Left ventricle myocardium inferior (tissue), 1 donor: ENCODE measurements around the gene CLEC18A. TPM values are rescaled to one million over a fixed set of nuclear protein-coding genes. Genes with fewer than 3 reads are reported as not detected.
"Not testable (repeated sequence)": the region's sequence is repeated elsewhere in the genome, so short reads cannot be mapped to it uniquely, and the experiment has no call there.

ENCODE experiments used
- DNase-seq: peaks from one replicate; pipeline ENCODE4 v3.0.0-alpha.2; 2020
- H3K27ac ChIP-seq: fragments of 200-600 bp; replicated peaks from 2 replicates; pipeline ENCODE4 v1.8.0; 2021
- H3K27me3 ChIP-seq: fragments of 200-600 bp; 2 replicates; pipeline ENCODE4 v1.8.0; 2021; ENCODE audit warnings: low read depth
- H3K36me3 ChIP-seq: fragments of 200-600 bp; 2 replicates; pipeline ENCODE4 v1.8.0; 2021
- H3K4me1 ChIP-seq: fragments of 200-600 bp; 2 replicates; pipeline ENCODE4 v1.8.0; 2021
- H3K4me3 ChIP-seq: fragments of 200-600 bp; 2 replicates; pipeline ENCODE4 v1.8.0; 2021; ENCODE audit warnings: mild to moderate bottlenecking, moderate library complexity
- H3K9me3 ChIP-seq: fragments of 200-600 bp; replicated peaks from 2 replicates; pipeline ENCODE4 v1.8.0; 2021
- CTCF ChIP-seq: fragments of 200-600 bp; IDR thresholded peaks from 2 replicates; pipeline ENCODE4 v1.8.0; 2021; ENCODE audit warnings: antibody characterized with exemption, mild to moderate bottlenecking, borderline replicate concordance
- intact Hi-C: fragments of 100-400 bp; cut with micrococcal nuclease; formaldehyde crosslinking; loops from one replicate; pipeline ENCODE4 v1.11.0; 2022
- long read RNA-seq: library from polyadenylated mRNA; unstranded; transcript quantifications from one replicate; pipeline ENCODE4 v2.0.0, GENCODE V29; 2021
- total RNA-seq: library from RNA; stranded (reverse); fragmentation: NEBNext Ultra II Directional; extraction: Animal tissue kit (Norgen Biotek cat#: 25700); gene quantifications from one replicate; pipeline ENCODE4 v1.2.1, GENCODE V29; 2021
- donor health status: DM: no; HTN: yes; CAD: no; lungs with severe emphysema.

The CLEC18A gene
- 0.22 TPM for total RNA-seq
- long read RNA-seq: 0 reads

- H3K27me3 ChIP-seq, DNase-seq, H3K36me3 ChIP-seq, H3K27ac ChIP-seq, H3K4me3 ChIP-seq, intact Hi-C loops, H3K9me3 ChIP-seq, H3K4me1 ChIP-seq: not testable (repeated sequence)
Observed at GRCh38 chr16:69951017-69951671, at the start of gene CLEC18A. Gene CLEC18A, plus strand, starts transcription at chr16:69951334. Its CDS starts 33 bp downstream, at chr16:69951367.

GRCh38 chr16:69903865-69904415 is 47.2 kb upstream of the CLEC18A start:
- no peak overlapping the region for H3K4me3 ChIP-seq
- peaks cover 3% of the 10 kb centered on the region for H3K36me3 ChIP-seq
- no peak for TF ChIP-seq CTCF
- no peak overlapping the region for H3K27ac ChIP-seq
- no peaks in the 10 kb centered on the region for H3K9me3 ChIP-seq
- H3K4me1 ChIP-seq: no peaks in the 10 kb centered on the region
- DNase-seq: no peak
- intact Hi-C loops: no loop called here
- H3K27me3 ChIP-seq: no peaks in the 10 kb centered on the region

DNA sequence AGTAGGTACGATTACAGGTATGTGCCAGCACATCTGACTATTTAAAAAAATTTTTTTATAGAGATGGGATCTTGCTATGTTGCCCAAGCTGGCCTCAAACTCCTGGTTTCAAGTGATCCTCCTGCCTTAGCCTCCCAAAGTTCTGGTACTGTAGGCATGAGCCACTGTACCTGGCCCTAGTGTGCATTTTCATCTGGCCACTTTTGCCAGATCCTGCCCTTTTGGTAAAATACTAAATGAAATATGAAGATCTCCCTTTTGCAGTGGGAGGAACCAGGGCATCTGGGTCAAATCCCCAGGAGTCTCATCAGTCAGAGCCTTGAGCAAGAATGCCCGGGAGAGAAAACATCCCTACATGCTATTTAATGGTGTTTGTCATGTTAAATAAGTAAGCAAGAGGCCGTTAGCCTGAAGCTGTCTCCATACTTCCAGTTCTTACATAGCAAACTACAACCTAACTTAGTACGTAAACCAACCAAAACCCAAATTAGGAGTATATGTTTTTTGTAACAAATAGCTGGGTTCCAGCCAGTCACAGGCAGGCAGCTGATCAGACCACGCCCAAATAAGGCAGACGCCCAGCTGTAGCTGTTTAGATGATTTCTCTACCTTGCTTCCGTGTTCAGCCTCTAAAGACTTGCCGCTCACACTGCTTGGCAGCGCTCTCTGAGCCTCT is 46.5 kb upstream of the CLEC18A start:
- H3K27me3 ChIP-seq: no peaks in the 10 kb centered on the region
- H3K4me3 ChIP-seq: no peak overlapping the region
- H3K9me3 ChIP-seq: no peaks in the 10 kb centered on the region
- no peaks in the 10 kb centered on the region for H3K4me1 ChIP-seq
- H3K36me3 ChIP-seq: peaks cover 8% of the 10 kb centered on the region
- DNase-seq: no peak
- intact Hi-C loops: no loop called here
- H3K27ac ChIP-seq: no peak overlapping the region
- no peak for TF ChIP-seq CTCF

DNA sequence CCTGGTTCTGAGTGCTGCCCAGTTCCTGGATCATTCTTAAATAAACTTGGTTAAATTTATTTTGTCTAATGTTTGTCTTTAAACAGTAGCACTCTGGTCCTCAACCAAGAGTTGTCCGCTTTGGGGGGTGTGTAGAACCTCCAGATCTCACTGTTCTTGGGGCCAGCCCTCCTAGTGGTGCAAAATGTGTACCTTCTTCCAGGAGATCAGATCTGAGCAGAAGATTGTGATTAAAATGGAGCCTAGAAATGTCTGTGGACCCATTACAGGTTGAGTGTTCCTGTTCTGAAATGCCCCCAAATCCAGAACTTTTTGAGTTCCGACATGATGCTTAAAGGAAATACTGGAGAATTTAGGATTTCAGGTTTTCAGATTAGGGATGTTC is 46.0 kb upstream of the CLEC18A start:
- H3K4me3 ChIP-seq: no peak overlapping the region
- no peak for TF ChIP-seq CTCF
- H3K36me3 ChIP-seq: peaks cover 12% of the 10 kb centered on the region
- H3K27me3 ChIP-seq: no peaks in the 10 kb centered on the region
- H3K27ac ChIP-seq: no peak overlapping the region
- intact Hi-C loops: no loop called here
- DNase-seq: no peak
- H3K4me1 ChIP-seq: no peaks in the 10 kb centered on the region
- no peaks in the 10 kb centered on the region for H3K9me3 ChIP-seq

DNA sequence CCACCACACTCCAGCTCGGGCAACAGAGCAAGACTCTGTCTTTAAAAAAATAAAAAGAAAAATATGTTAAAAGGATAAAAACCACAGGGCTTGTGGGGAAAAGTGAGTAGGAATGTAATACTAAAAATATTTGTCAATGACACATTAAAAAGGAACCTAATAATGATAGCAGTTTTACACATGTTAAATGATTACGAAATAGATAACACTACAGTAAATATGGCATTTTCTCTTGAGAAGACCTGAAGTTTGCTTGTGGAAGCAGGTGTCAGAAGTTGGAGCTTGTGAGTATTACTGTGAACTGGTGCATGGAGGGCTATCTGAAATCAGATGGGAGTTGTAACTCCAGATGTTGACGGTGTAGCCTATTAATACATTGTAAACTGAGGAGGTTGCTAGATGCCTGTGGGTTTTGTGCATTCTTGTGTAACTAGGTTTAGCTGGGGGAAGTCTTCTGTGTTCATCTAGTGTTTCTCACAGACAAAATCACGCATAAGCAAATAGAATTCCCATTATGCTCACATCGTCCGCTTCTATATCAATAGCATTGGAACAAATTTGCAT is 44.2 kb upstream of the CLEC18A start:
- DNase-seq: no peak
- no peak overlapping the region for H3K4me3 ChIP-seq
- intact Hi-C loops: no loop called here
- H3K27me3 ChIP-seq: no peaks in the 10 kb centered on the region
- no peaks in the 10 kb centered on the region for H3K4me1 ChIP-seq
- H3K36me3 ChIP-seq: peaks cover 23% of the 10 kb centered on the region
- no peak overlapping the region for H3K27ac ChIP-seq
- no peaks in the 10 kb centered on the region for H3K9me3 ChIP-seq
- no peak for TF ChIP-seq CTCF

- H3K9me3 ChIP-seq: no peaks in the 10 kb centered on the region
- H3K4me1 ChIP-seq: no peaks in the 10 kb centered on the region
- DNase-seq: no peak
- no peaks in the 10 kb centered on the region for H3K27me3 ChIP-seq
- H3K4me3 ChIP-seq: no peak overlapping the region
- H3K27ac ChIP-seq: no peak overlapping the region
- TF ChIP-seq CTCF: no peak
- intact Hi-C loops: no loop called here
- H3K36me3 ChIP-seq: peaks cover 23% of the 10 kb centered on the region
Observed at GRCh38 chr16:69909043-69909442, 42.1 kb upstream of the CLEC18A start.
